ENCODE measurements around the gene MACF1. TPM values are rescaled to one million over a fixed set of nuclear protein-coding genes. Genes with fewer than 3 reads are reported as not detected.

Gene MACF1
- total and polyA plus RNA-seq, 2 of the 13 experiments (the other 11 are each of a cell fraction or from before 2014, with no cell fraction given): 36.7 to 65.4 TPM

- TF ChIP-seq ZBTB44 (CRISPR knock-in tag; IDR thresholded peaks at IDR 0.05) (no peak), RXRA (CRISPR knock-in tag; IDR thresholded peaks at IDR 0.05) (peak; percentile 23; the same call in 1 of the 2 replicates), SKI (IDR thresholded peaks at IDR 0.05; ENCODE audit: partially characterized antibody) (no peak), ELF1 (CRISPR knock-in tag; IDR thresholded peaks at IDR 0.05) (no peak), HBP1 (CRISPR knock-in tag; IDR thresholded peaks at IDR 0.05; ENCODE audit: low read depth) (no peak), ZGPAT (CRISPR knock-in tag; IDR thresholded peaks at IDR 0.05) (0 out of 2 replicates have a peak, but pooled peaks have one; percentile 10), ZNF20 (CRISPR knock-in tag; IDR thresholded peaks at IDR 0.05) (no peak), FOSL2 (CRISPR knock-in tag; IDR thresholded peaks at IDR 0.05) (no peak), NR2F6 (IDR thresholded peaks at IDR 0.05) (peak; percentile 36; the same call in 1 of the 2 replicates), NR2F6 (CRISPR knock-in tag; IDR thresholded peaks at IDR 0.05) (peak; percentile 40; the same call in 1 of the 2 replicates), THAP11 (CRISPR knock-in tag; IDR thresholded peaks at IDR 0.05) (no peak; the same call in 1 of the 2 replicates), KAT8 (CRISPR knock-in tag; IDR thresholded peaks at IDR 0.05) (no peak), ZNF550 (CRISPR knock-in tag; IDR thresholded peaks at IDR 0.05; ENCODE audit: borderline replicate concordance) (no peak), ZNF382 (CRISPR knock-in tag; IDR thresholded peaks at IDR 0.05; ENCODE audit: borderline replicate concordance) (no peak), USF2 (IDR thresholded peaks at IDR 0.05; ENCODE audit: low read depth, low read length) (no peak; the same call in 1 of the 2 replicates), USF2 (CRISPR knock-in tag; IDR thresholded peaks at IDR 0.05; ENCODE audit: borderline replicate concordance) (no peak), MAZ (IDR thresholded peaks at IDR 0.05; ENCODE audit: borderline replicate concordance, low read depth, low read length) (no peak), MAZ (CRISPR knock-in tag; IDR thresholded peaks at IDR 0.05; ENCODE audit: low read depth) (no peak), CSRNP1 (CRISPR knock-in tag; IDR thresholded peaks at IDR 0.05) (no peak), IRX3 (CRISPR knock-in tag; IDR thresholded peaks at IDR 0.05; ENCODE audit: borderline replicate concordance, low read depth) (no peak), PHF5A (CRISPR knock-in tag; IDR thresholded peaks at IDR 0.05; ENCODE audit: low read depth, unreplicated experiment) (no peak), FOXJ3 (CRISPR knock-in tag; IDR thresholded peaks at IDR 0.05; ENCODE audit: borderline replicate concordance) (peak; percentile 26; the same call in 1 of the 2 replicates), ZNF343 (CRISPR knock-in tag; IDR thresholded peaks at IDR 0.05) (no peak)
These were observed 203.6 kb downstream of the MACF1 start (continued) for GRCh38 chr1:39407896-39408640.

Data from HepG2 (cell line).